GM21515 (cell line): ENCODE results near the gene CLIC4.

Experiments
- ATAC-seq: cut with Tn5 transposase; IDR thresholded peaks from one replicate; pipeline ENCODE4 v1.9.1; 2021; ENCODE audit not compliant: unreplicated experiment

CLIC4 gene

GRCh38 chr1:24856787-24857506 is 111.7 kb downstream of the CLIC4 start:
- no peak for ATAC-seq

- ATAC-seq: no peak
These were observed 112.4 kb downstream of the CLIC4 start for GRCh38 chr1:24857507-24858133.

- ATAC-seq: no peak
These were observed 113.0 kb downstream of the CLIC4 start for GRCh38 chr1:24858277-24858676.

GRCh38 chr1:24859063-24860010 is 114.1 kb downstream of the CLIC4 start:
- ATAC-seq: no peak

- ATAC-seq: no peak
These were observed 115.6 kb downstream of the CLIC4 start for GRCh38 chr1:24860841-24861240.

- no peak for ATAC-seq
These were observed 116.8 kb downstream of the CLIC4 start for GRCh38 chr1:24861821-24862727.

GRCh38 chr1:24862775-24863483 is 117.7 kb downstream of the CLIC4 start:
- no peak for ATAC-seq

- ATAC-seq: no peak
These were observed 119.1 kb downstream of the CLIC4 start for GRCh38 chr1:24864370-24864777.

GRCh38 chr1:24865168-24865567 is 119.9 kb downstream of the CLIC4 start:
- ATAC-seq: no peak

- ATAC-seq: no peak
These were observed 120.3 kb downstream of the CLIC4 start for GRCh38 chr1:24865587-24865986.

- ATAC-seq: no peak
These were observed 121.2 kb downstream of the CLIC4 start for GRCh38 chr1:24866211-24867083.

- ATAC-seq: no peak
These were observed 122.0 kb downstream of the CLIC4 start for GRCh38 chr1:24867084-24867870.

GRCh38 chr1:24868016-24868875 is 123.0 kb downstream of the CLIC4 start:
- ATAC-seq: no peak

- ATAC-seq: no peak
These were observed 125.4 kb downstream of the CLIC4 start for GRCh38 chr1:24870551-24871195.

GRCh38 chr1:24871306-24871901 is 126.2 kb downstream of the CLIC4 start:
- ATAC-seq: no peak

GRCh38 chr1:24872061-24872850 is 127.0 kb downstream of the CLIC4 start:
- no peak for ATAC-seq
